ENCODE measurements around the gene ZDHHC14. TPM values are rescaled to one million over a fixed set of nuclear protein-coding genes. Genes with fewer than 3 reads are reported as not detected.
"Not testable (repeated sequence)": the region's sequence is repeated elsewhere in the genome, so short reads cannot be mapped to it uniquely, and the experiment has no call there.

The ZDHHC14 gene
- polyA plus RNA-seq, 3 donors, result 19.1 to 24.5 (median 21.2) TPM

DNA sequence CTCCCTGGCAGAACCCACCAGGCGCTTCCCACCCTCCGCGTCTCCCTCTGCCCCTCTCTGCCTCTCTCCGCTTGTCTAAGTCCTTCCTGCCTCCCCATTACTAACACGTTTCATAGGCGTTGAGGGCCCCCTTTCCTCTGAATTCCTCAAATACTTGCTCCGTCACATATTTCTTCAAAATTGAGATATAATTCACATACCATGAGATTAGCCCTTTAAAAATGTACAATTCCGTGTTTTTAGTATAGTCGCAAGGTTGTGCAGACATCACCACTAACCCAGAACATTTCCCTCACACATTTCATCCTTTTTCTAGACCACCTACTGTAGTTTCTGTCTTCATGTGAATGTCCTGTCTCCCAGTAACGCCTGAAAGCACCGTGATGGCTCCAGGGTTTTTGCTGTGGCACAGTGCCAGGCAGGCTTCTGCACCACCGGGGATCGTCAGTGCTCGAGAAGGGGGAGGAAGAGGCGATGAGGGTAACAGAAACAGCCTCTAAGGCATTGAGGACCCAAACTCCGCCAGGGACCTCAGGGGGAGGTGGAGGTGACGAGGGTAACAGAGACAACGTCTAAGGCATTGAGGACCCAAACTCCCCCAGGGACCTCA is 300.2 kb downstream of the ZDHHC14 start:
- no peak for DNase-seq

DNA sequence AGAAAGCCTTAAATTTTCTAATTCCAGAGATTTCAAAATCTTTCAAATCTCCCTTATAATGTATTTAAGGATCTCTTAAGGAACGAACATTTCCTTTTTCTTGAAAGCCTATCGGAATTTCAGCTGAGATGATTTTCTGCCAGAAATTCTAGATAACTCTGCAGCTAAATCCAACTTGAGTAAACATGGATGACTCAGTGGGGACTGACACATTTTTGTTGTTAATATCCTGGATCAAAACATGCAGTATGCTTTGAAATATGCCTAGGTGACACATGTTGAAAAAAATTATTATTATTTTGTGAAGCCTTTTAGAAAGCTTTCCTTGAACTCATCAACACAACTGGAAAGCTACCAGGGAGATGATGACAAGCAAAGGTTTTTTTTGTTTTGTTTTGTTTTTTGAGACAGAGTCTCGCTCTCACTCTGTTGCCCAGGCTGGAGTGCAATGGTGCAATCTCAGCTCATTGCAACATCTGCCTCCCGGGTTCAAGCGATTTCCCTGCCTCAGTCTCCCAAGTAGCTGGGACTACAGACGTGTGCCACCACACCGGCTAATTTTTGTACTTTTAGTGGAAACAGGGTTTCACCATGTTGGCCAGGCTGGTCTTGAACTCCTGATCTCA is 302.0 kb downstream of the ZDHHC14 start:
- DNase-seq, result no peak

DNA sequence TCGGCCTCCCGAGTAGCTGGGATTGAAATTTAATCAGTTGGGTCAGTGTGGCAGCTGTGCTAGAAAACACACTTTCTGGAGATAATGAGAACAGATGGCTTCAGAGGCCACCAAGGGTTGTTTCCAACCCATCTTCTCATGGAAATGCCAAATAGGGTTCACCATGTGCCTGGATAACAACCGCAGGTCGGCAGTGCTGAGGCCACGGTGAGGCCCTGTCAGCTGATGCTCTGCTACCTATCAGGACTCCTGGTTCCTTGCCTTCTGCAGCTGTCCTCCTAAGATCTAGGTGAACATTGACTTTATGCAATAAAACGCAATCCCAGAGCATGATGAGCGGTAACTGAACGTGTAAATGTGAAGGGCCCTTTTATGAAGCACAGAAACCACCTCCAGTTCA is 302.7 kb downstream of the ZDHHC14 start:
- no peak for DNase-seq

DNA sequence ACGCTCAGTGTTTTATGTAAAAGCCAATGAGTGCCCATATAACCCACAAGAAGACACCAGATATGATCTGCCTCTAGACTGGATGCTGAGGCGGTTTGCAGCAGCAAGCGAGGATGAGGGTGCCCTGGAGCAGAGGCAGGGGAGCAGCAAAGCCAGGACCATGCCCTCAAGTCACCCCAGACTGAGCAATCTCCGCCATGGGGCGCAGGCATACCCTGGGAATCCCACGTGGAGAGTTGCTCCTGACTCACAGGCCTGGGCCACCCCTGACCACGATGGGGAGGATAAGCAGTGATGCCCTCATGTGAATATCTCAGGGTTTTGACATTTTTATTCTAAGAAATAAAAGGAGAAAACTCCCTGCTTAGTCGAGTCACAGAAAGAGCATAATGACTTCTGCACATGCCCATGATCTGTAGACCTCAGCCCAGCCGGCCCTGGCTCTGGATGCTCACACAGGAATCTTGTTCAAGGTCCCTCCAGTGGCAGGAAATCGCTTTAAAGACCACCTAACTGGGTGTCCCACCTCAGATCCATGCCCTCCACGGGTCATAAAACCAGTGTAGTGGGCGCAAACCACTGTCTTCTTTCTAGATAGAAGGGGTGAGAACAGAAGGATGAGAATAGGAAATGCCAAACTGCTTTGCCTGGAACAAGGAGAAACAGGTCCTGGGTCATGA is 303.8 kb downstream of the ZDHHC14 start:
- DNase-seq, result no peak

DNA sequence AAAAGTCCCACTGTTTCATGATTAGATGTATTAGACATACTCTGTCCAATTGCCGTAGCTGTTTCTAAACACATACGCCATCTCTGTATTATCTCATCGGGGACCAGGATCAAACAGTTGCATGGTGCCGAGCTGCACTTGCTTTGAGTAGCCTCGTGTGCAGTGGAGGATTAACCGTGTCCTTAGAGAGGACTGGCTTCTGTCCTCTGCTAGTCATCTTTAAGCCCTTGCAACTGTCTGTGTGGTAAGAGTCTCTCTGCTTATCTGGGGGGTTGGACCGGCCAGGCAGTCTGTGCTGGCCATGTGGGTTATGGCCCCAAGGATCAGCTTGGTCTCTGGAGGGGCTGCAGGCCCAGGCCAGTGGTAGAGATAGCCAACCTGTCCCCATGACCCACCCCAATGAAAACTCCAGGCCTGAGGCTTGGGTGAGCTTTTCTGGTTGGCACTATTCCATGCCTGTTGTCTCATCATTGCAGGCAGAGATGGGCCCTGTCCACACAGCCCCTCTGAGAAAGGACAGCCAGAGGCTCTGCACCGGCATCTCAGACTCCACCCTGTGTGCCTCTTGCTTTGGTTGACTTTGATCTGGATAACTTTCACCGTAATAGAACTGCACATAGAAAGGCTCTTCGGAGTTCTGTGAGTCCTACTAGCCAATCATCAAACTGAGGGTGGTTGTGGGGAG is 304.7 kb downstream of the ZDHHC14 start:
- no peak for DNase-seq

DNA sequence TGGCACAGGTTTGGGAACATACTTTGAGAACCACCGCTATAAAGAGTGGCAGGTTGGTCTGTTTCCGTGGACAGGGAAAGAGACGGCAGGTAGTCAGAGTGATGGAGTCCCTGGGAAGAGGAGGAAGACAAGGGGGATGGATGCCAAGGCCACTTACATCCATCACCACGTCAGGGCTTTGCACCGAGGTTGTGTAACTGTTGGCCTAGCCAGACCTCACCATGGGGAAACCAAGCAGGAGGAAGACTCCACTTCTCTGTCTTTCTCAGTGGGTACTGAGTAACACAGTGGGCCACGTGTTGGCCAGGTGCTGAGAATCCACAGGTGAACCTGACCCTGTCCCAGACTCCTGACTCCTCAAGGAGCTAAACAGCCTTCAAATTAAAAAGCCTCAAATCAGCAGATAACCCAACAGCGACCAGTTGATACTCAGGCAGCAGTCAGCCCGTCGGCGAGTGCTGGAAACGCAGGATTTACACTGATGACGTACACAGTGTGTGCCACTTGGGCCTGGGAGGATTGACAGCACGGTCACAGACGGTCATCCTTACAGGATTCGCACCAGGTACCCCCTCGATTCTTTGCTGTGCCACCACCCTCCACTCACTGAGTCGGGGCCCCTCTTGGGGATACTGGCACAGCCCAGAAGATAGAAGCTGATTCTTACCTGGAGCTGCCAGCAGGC is 307.4 kb downstream of the ZDHHC14 start:
- no peak for DNase-seq

DNA sequence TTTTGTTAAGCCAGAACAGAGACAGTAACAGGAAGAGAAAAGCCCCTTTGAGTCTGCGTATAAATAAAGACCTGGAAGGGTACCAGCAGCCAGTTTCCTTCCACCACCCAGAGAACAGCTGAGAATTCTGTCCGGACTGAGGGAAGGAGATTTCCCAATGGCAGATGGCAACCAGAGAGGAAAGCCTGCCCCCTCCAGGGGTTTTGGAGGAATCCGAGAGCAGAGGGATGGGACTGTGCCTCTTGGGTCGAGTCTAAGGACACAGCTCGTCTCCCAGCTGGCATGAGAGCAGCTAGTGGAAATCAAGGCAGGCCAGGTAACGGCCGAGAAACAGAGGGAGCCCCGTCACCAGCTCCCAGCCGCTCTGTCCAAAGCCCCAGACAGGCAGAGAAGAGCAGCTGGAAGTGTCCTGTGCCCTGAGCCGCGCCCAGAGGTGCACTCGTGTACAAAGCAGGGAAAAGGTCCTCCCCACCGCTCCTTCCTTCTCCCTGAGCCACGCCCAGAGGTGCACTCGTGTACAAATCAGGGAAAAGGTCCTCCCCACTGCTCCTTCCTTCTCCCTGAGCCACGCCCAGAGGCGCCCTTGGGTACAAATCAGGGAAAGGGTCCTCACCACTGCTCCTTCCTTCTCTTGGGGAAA is 308.1 kb downstream of the ZDHHC14 start:
- DNase-seq, result no peak

DNA sequence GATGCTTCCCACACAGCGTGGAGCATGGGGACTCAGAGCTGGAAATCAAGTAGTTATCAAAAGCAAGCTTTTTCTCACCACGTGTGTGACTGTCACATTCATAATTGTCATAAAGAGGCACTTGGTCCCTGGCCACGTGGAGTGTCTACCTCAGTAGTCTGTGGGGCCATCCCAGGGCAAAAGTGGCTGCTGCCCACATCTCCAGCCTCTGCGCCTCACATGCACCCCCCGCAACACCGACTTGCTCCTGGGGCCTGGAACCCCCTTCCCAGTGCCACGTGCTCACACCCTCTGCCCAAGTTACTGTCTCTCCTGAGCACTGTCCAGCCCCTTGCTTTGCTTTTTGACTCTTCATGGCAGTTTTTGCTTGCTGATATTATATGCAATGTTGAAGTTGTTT is 308.9 kb downstream of the ZDHHC14 start:
- DNase-seq, result no peak

DNA sequence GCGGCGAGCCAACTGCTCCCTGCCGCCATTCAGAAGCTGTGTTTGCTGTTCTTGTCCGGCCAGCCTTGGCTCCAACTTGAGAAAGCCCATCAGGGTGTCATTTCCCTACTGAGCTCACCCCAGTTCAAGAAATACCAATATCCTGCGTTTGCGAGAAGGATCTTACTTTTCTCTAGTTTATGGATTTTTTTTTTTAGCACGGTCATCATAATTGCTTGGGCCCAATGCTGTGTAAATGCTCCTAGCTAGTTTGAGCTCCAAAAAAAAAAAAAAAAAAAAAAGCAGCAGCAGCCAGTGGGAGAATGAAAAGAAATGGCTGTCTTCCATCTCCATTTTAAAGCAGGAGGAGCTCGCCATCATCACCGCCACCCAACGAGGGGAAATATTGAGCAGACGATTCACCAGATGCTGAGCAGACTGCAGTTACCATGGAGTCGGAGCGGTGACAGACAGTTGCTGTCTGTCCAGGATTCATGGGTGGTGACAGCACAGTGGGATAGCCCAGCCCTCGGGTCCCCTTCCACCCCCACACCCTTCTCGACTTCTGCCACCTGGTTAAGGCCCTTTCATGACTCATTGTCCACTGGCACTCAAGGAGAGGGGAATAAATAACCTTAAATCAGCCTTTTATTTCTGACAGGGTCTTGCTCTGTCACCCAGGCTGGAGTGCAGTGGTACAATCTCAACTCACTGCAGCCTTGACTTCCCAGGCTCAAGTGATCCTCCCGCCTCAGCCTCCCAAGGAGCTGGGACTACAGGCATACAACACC is 309.6 kb downstream of the ZDHHC14 start:
- DNase-seq, result no peak

DNA sequence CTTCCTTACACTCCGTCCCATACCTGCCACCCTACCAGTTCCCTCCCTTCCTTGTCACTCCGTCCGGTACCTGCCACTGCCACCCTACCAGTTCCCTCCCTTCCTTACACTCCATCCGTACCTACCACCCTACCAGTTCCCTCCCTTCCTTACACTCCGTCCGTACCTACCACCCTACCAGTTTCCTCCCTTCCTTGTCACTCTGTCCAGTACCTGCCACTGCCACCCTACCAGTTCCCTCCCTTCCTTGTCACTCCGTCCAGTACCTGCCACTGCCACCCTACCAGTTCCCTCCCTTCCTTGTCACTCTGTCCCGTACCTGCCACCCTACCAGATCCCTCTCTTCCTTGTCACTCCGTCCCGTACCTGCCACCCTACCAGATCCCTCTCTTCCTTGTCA is 310.6 kb downstream of the ZDHHC14 start:
- DNase-seq, result not testable (repeated sequence)

DNA sequence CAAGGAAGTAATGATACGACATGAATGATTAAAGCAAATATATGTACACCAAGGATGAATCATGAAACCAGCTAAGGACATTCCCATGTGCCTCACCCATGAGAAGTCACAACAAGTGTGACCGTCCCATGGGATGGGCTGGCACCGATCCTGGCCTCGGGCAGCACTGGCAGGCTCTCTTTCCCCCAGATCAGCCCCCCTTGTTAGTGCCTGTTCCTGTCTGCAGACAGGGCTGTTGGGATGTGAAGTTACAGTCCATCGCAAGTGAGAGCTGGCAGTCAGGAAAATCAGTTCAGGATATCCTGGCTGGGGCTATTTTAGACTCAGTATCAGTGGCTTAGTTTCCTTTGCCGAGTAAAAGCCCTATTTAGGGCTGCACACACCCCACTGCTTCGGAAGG is 312.9 kb downstream of the ZDHHC14 start:
- DNase-seq, result no peak

DNA sequence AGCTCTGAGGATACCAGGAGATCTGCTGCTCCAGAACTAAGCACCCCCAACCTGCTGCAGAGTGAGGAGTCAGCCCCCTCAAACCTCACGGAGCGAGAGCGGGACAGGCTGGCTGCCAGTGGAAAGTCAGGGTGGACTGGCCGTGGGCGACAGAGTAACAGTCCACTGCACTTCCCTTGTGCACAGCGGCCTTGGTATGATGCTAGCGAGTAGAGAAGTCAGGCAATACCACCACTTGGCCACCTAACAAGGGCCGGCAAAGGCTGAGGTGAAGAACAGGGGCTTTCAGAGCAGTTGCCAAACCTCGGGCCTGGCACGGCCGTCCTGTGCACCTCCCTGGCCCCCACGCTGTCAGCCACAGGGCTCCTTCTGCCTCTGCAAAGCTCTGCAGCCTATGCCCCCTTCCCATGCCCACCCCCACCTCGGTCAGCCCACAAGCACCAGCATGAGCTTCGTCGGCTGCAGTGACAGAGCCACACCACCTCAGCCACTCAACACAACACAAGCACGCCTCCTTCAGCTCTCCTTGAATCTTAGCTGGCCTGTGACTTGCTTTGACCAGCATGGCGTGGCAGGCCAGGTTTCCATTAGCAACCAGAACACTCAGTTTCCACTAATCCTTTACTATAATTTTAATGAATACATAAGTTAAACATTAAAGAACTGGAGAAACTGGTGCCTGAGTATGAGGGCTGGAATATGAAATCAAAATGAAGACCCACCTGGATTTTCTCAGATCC is 314.5 kb downstream of the ZDHHC14 start:
- no peak for DNase-seq

DNA sequence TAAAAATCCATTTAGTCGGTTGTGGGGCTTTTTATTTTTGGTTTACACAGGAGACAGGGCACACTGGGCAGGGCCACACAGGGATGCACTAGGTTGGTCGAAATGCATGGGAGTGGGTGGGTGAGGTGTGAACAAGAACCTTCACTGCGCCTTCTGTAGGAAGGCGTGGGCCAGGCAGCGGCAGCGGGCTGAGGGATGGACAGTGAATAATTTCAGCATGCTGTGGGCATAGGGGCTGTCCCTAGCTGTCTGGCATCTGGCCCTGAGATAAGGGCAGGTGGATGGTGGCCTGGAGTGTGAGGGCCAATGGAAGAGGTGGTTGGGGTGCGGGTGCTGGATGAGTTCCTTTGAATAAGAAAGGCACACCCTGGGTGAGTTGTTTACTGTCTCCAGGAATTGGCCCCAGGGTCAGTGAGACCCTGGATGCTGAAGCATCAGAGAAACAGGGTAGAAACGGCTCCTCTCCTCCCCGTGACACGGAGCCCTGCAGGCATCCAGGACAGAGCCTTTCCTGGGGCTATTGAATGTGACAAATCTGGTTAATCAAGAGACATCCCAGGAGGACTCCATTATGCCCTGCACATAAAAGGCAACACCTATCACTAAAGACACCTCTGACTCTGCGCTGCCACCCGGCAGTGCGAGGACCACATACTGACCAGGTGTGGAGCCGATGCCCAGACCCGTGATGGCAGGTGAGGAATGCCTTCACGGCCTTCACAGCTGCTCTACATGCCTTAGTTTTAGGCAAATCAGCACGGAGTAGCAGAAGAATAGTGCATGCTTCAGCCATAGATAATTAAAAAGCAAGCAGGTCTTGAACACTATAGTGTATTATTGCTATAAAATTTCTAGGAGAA is 319.0 kb downstream of the ZDHHC14 start:
- DNase-seq, result no peak

DNA sequence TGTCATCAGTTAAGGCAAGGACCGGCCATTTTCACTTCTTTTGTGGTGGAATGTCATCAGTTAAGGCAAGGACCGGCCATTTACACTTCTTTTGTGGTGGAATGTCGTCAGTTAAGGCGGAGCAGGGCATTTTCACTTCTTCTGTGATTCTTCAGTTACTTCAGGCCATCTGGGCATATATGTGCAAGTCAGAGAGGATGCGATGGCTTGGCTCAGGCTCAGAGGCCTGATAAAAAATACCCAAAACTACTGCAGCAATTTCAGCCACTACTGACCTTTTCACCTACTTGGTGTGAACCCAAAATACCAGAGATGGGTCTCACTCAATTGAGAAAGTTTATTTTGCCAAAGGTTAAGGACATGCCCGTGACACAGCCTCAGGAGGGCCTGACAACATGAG is 325.4 kb downstream of the ZDHHC14 start:
- DNase-seq, result not testable (repeated sequence)

DNA sequence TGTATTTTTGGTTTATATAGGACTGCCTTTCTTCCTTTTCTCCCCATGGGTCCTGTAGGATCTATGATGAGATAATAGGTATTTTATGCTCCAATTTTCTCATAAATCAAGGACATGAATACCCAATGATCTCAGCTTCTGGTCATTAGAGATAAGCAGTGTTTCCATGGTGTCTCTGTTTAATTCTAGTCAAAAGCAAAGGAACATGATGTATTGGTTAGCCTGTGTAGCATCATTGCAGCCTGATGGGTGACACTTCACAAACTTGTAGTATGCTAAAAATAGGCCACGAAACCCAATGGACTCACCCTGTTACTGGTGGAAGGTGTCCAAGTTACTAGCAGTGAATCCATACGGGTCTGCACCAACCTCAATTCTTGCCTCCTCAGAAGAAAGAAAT is 325.9 kb downstream of the ZDHHC14 start:
- no peak for DNase-seq

DNA sequence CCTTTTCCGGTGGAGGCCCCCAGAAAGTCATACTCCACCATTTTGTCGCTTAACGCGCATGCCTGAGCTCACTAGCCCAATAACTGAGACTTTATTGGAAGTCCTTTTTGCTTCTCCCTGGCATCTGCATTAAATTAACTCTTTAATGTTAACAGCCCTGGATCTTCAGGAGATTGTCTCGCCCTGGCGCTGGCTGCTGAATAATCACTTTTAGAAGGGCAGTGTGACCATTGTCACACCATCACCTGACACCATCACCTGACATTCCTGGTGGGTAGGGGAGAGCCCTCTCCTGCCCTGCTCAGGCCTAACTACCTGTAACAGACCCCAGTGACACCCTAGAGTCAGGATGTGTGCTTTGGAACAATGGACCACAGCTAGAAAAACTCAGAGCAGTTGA is 326.6 kb downstream of the ZDHHC14 start:
- DNase-seq, result no peak

DNA sequence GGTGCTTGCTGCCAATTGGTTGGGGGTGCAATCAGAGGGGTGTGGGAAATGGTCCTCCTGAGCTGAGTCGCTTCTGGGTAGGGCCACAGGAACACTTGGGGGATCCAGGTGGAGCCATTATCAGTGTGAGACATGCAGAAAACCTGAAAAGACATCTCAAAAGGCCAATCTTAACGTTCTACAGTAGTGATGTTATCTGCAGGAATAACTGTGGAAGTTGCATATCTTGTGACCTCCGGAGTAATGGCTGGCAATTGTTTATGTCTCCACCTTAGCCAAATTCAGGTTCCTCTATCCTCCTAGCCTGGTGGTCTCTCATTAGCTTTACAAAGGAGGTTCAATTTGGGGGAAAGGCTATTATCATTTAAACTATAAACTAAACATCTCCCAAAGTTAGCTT is 327.2 kb downstream of the ZDHHC14 start:
- no peak for DNase-seq

DNA sequence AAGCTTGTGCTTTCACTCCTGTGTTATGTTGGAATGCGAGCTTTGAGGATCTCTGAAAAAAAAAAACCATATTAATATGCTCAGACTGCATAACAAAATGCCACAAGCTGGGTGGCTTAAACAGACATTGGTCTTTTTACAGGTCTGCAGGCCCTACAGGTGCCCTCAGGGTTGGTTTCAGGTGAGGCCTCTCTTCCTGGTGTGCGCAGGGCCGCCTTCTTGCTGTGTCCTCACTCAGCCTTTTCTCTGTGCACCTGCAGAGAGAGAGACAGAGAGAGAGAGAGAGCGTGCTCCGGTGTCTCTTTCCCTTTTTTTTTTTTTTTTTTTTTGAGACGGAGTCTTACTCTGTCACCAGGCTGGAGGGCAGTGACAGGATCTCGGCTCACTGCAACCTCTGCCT is 327.9 kb downstream of the ZDHHC14 start:
- no peak for DNase-seq

DNA sequence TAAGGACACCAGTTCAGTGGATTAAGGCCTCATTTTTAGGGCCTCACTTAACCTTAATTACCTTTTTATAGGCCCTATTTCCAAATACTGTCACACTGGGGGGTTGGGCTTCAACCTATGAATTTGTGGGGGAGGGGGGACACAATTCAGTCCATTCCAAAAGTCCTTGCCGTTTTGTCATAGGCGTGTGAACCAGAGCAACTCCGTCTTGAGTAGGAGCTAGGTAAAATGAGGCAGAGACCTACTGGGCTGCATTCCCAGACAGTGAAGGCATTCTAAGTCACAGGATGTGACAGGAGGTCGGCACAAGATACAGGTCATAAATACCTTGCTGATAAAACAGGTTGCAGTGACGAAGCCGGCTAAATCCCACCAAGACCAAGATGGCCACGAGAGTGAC is 328.6 kb downstream of the ZDHHC14 start:
- no peak for DNase-seq
